ENCODE results near the gene FILIP1L.

GRCh38 chr3:99870712-99871111 is 243.6 kb downstream of the FILIP1L start:
- TF ChIP-seq CTCF (conservative IDR thresholded peaks at IDR 0.05; ENCODE audit: low read length) (no peak), EZH2phosphoT487 (IDR thresholded peaks at IDR 0.05; ENCODE audit: borderline replicate concordance, low read depth, low read length) (no peak)
